ENCODE data around the gene CNTN3.

Gene CNTN3

GRCh38 chr3:74601793-74602192 is 12.7 kb downstream of the CNTN3 start:
- TF ChIP-seq, protein P1, sequence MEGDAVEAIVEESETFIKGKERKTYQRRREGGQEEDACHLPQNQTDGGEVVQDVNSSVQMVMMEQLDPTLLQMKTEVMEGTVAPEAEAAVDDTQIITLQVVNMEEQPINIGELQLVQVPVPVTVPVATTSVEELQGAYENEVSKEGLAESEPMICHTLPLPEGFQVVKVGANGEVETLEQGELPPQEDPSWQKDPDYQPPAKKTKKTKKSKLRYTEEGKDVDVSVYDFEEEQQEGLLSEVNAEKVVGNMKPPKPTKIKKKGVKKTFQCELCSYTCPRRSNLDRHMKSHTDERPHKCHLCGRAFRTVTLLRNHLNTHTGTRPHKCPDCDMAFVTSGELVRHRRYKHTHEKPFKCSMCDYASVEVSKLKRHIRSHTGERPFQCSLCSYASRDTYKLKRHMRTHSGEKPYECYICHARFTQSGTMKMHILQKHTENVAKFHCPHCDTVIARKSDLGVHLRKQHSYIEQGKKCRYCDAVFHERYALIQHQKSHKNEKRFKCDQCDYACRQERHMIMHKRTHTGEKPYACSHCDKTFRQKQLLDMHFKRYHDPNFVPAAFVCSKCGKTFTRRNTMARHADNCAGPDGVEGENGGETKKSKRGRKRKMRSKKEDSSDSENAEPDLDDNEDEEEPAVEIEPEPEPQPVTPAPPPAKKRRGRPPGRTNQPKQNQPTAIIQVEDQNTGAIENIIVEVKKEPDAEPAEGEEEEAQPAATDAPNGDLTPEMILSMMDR (IDR thresholded peaks at IDR 0.05; ENCODE audit: insufficient read depth, low read depth, low read length, missing control alignments) = no peak
- DNase-seq (ENCODE audit: low read depth) = no peak

DNA sequence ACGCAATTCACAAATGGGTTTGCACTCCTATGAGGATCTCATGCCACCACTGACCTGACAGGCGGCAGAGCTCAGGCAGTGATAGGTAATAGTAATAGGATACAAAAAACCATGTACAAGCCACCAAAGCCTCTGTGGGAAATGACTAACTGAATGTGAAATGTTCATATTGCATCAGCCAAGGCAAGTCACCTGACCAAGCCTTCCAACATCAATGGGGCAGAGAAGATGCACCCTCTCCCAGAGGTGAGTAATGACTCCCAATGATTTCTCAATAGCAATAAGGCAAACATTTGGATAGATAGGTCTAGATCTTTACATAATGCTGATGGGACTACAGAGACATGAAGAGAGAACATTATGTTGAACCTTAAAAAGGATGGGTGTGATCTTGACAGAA is 14.9 kb downstream of the CNTN3 start:
- TF ChIP-seq, protein P1 (IDR thresholded peaks at IDR 0.05; ENCODE audit: insufficient read depth, low read depth, low read length, missing control alignments) = no peak
- no peak overlapping the region for H3K4me3 ChIP-seq (ENCODE audit: low read depth, low read length)
- DNase-seq (ENCODE audit: low read depth) = no peak

More at GRCh38 chr3:74601793-74602192, 12.7 kb downstream of the CNTN3 start:
- H3K4me3 ChIP-seq (ENCODE audit: low read depth, low read length) = no peak overlapping the region

DNA sequence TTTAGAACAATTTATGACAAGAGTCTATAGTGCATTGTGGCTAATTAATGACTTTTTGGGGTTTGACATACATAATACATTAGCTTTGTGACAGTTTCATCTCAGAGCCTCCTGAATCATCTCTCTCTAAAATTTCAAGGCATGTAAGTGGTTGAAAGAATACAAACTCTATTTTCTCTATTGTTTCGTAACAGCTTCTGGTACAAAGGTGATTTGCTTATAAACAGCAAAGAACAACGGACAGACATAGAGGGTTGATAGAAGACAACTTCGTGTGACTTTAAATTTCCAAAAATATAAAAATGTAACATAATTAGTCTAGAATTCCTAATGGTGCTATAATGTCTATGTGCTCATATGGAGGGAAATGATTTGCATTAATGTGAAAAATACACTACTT is 21.3 kb downstream of the CNTN3 start:
- TF ChIP-seq, protein P1 (IDR thresholded peaks at IDR 0.05; ENCODE audit: insufficient read depth, low read depth, low read length, missing control alignments) = no peak
- no peak for DNase-seq (ENCODE audit: low read depth)
- H3K4me3 ChIP-seq (ENCODE audit: low read depth, low read length) = no peak overlapping the region

DNA sequence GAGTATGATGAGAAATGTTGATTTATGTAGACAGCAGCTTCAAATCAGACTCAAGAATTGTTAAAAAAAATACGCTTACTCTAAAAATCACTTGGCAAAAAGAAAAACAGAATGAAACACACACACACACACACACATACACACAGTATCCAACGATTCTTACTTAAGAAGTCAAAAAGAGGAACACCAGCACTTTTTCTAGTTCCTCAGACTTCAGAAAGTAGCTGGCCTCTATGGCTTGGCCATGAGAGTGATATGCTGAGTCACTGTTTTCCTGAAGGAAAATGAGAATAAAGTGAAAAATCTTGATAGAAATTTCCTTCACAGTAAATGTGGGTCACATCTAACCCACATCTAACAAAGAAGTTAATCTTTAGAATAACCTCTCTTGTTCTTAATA is 22.1 kb downstream of the CNTN3 start:
- DNase-seq (ENCODE audit: low read depth) = no peak
- TF ChIP-seq, protein P1 (IDR thresholded peaks at IDR 0.05; ENCODE audit: insufficient read depth, low read depth, low read length, missing control alignments) = no peak
- no peak overlapping the region for H3K4me3 ChIP-seq (ENCODE audit: low read depth, low read length)

DNA sequence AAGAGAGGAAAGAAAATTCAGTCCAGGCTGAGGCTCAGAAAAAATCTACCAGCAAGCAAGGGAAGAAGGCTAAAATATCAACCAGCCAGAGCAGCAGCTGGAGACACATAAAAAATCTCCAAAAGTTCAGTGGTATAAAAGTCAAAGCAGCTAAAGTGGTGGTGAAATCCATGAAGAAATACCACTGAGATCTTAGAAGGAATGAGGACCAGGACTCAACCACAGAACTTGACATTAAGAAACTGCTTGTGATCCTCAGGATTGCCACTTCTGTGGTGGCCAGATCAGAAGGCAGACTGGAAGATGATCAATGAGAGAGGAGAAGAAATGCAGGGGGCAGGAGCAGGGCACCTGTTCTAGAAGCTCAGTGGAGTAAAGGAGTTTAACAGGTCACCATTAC is 22.5 kb downstream of the CNTN3 start:
- TF ChIP-seq, protein P1 (IDR thresholded peaks at IDR 0.05; ENCODE audit: insufficient read depth, low read depth, low read length, missing control alignments) = no peak
- H3K4me3 ChIP-seq (ENCODE audit: low read depth, low read length) = no peak overlapping the region
- DNase-seq (ENCODE audit: low read depth) = no peak

DNA sequence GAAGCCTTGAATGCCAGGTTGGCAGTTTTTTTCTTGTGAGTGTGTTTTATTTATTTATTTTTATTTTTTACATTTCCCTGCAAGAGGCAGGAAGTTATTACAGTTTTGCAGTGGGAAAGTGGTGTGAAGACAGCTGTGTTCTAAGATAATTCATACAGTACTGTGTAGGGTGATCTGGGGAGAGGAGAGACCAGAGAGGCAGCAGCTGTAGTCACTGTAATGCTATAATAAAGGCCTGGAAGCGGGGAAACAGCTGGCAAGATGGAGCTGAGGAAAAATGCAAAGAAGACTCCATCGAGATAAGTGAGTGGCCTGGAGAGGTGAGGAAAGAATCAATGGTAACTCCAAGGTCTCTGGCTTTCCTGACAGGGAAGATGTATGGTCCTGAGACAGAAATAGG is 23.1 kb downstream of the CNTN3 start:
- TF ChIP-seq, protein P1 (IDR thresholded peaks at IDR 0.05; ENCODE audit: insufficient read depth, low read depth, low read length, missing control alignments) = no peak
- no peak for DNase-seq (ENCODE audit: low read depth)

DNA sequence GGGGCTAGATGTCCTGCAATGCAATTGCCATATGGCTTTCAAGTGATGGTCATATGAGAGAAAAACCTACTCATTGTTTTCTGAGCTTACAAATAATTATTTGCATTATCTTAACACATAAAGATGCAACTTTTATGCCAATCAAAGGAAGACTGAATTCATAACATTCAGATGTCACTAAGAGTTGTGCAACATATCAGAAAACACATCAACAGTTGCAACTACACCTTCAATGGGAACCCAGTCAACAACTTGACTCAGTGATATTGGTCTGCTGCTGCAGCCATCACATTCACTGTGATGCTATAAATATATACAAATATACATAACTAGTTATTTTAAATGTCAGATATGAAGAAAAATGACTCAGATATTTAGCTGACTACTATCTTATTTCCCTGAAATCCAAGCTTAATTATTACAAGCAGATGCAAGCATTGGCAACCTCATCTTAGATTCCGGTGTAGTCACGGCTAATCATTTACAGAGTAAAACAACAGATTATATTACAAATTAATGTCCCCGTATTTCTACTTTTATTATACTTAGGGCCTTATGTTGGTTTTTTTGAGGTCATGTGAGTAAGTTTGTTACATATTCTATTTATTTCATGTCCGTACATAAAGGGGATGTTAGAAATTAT is 23.7 kb downstream of the CNTN3 start:
- H3K4me3 ChIP-seq (ENCODE audit: low read depth, low read length) = no peak overlapping the region
- DNase-seq (ENCODE audit: low read depth) = no peak
- TF ChIP-seq, protein P1 (IDR thresholded peaks at IDR 0.05; ENCODE audit: insufficient read depth, low read depth, low read length, missing control alignments) = no peak

More for the DNA sequence above, 23.1 kb downstream of the CNTN3 start:
- H3K4me3 ChIP-seq (ENCODE audit: low read depth, low read length) = no peak overlapping the region

Data from GM12865 (cell line).